ENCODE results near the gene TENM4. TPM values are rescaled to one million over a fixed set of nuclear protein-coding genes. Genes with fewer than 3 reads are reported as not detected.

The TENM4 gene
- total and polyA plus RNA-seq, 2 of the 8 experiments (the other 6 are each of a cell fraction or from before 2014, with no cell fraction given): 3.5 to 7.2 TPM

GRCh38 chr11:78981153-78981552 lies 459.7 kb downstream of the TENM4 start:
- 89% methylated on average over 3 of the region's 3 CpGs; no CpG with 5 or more reads in 1 of the 2 experiments for WGBS, 2 experiments (ENCODE audit: extremely low coverage in 1 of 2, insufficient coverage in 1 of 2, insufficient read length in 1 of 2, insufficient replicate concordance in 2 of 2, low coverage in 1 of 2, low lambda C conversion rate in 2 of 2, missing lambda C conversion rate in 1 of 2)
- FAIRE-seq: no peak

More at GRCh38 chr11:78981153-78981552, 459.7 kb downstream of the TENM4 start:
- no peak overlapping the region for H2BK12ac ChIP-seq (ENCODE audit: low read depth, low read length)
- no peaks in the 10 kb centered on the region for H3K9me3 ChIP-seq (ENCODE audit: insufficient read depth in 2 of 2, low read depth in 1 of 2, low read length in 1 of 2)
- no peak overlapping the region for H3K4ac ChIP-seq (replicated peaks; ENCODE audit: insufficient read length, low read depth, low read length)
- no peaks in the 10 kb centered on the region for H3K23me2 ChIP-seq (ENCODE audit: low read depth, low read length)
- H4K20me1 ChIP-seq (replicated peaks in 1 of 2; ENCODE audit: control insufficient read depth in 1 of 2, insufficient read depth in 2 of 2, low read length in 2 of 2): no peaks in the 10 kb centered on the region
- H3K9ac ChIP-seq (replicated peaks in 1 of 4; ENCODE audit: extremely low read depth in 1 of 4, low read depth in 3 of 4, low read length in 3 of 4): no peak overlapping the region
- no peak for DNase-seq (ENCODE audit: low read depth in 1 of 2, low spot score in 2 of 2)
- H3K23ac ChIP-seq (ENCODE audit: insufficient read length): no peak overlapping the region
- H2AK5ac ChIP-seq (ENCODE audit: low read depth, low read length): no peak overlapping the region
- CTCF ChIA-PET (ENCODE audit: partially characterized antibody): interaction anchor here (0.5 to 1.4 kb wide), 3 partner anchors 15 to 226 kb away, joined by 3 to 4 read pairs (median 3); no protein-coding TSS in a partner anchor
- H2BK20ac ChIP-seq (ENCODE audit: low read length): no peak overlapping the region
- H4K8ac ChIP-seq (ENCODE audit: extremely low read depth, insufficient read depth, low read length): no peak overlapping the region
- H3K4me3 ChIP-seq (ENCODE audit: extremely low read depth in 1 of 4, insufficient read depth in 2 of 4, low read depth in 3 of 4, low read length in 4 of 4): no peak overlapping the region
- H2AFZ ChIP-seq (ENCODE audit: low read length): no peak overlapping the region
- H3K56ac ChIP-seq (replicated peaks; ENCODE audit: insufficient read length, low read depth, low read length): no peak overlapping the region
- no peak overlapping the region for H3K18ac ChIP-seq (ENCODE audit: extremely low read depth, low read length)
- no peak overlapping the region for H3K27ac ChIP-seq (ENCODE audit: low read depth, low read length)
- H2BK15ac ChIP-seq (ENCODE audit: low read length): no peak overlapping the region
- TF ChIP-seq E2F6 (IDR thresholded peaks at IDR 0.05) (no peak), TEAD4 (IDR thresholded peaks at IDR 0.05; ENCODE audit: low read depth, low read length) (no peak), JUN (IDR thresholded peaks at IDR 0.05; ENCODE audit: low read depth, low read length) (no peak), CBX8 (IDR thresholded peaks at IDR 0.05; ENCODE audit: borderline replicate concordance, low read depth, low read length) (no peak), SP4 (IDR thresholded peaks at IDR 0.05; ENCODE audit: low read length) (no peak), POU5F1 (IDR thresholded peaks at IDR 0.05; ENCODE audit: low read depth, low read length) (no peak), ATF2 (IDR thresholded peaks at IDR 0.05; ENCODE audit: low read length) (no peak), MAX (IDR thresholded peaks at IDR 0.05) (no peak), KDM5A (IDR thresholded peaks at IDR 0.05; ENCODE audit: low read length) (no peak)
- no peak overlapping the region for H2BK120ac ChIP-seq (replicated peaks; ENCODE audit: low read depth, low read length)
- H3K4me2 ChIP-seq (ENCODE audit: insufficient read depth in 1 of 2, low read depth in 2 of 2, low read length in 2 of 2): no peak overlapping the region
- H3K4me1 ChIP-seq (replicated peaks in 1 of 4; ENCODE audit: control insufficient read depth in 3 of 4, insufficient read depth in 4 of 4, low read length in 3 of 4): no peaks in the 10 kb centered on the region
- H4K5ac ChIP-seq (ENCODE audit: insufficient read length, low read depth, low read length): no peak overlapping the region
- no peak overlapping the region for H3K14ac ChIP-seq (ENCODE audit: insufficient read length)
- no peaks in the 10 kb centered on the region for H3K79me1 ChIP-seq (ENCODE audit: low read depth, low read length)
- POLR2A ChIA-PET (ENCODE audit: partially characterized antibody): no interaction called here
- no peak overlapping the region for H2BK5ac ChIP-seq (ENCODE audit: low read depth, low read length)
- no peaks in the 10 kb centered on the region for H3K36me3 ChIP-seq (ENCODE audit: control insufficient read depth in 2 of 4, insufficient read depth in 4 of 4, low read length in 3 of 4)
- no peaks in the 10 kb centered on the region for H3K79me2 ChIP-seq (ENCODE audit: control insufficient read depth in 1 of 2, insufficient read depth in 2 of 2, low read length in 2 of 2)
- H3K27me3 ChIP-seq (replicated peaks in 1 of 4; ENCODE audit: control insufficient read depth in 3 of 4, extremely low read depth in 1 of 4, insufficient read depth in 3 of 4, low read length in 3 of 4): no peaks in the 10 kb centered on the region
- H4K91ac ChIP-seq (replicated peaks; ENCODE audit: insufficient read length, low read length): no peak overlapping the region
